PC-3 (cell line): ENCODE measurements around the gene LIPA. TPM values are rescaled to one million over a fixed set of nuclear protein-coding genes. Genes with fewer than 3 reads are reported as not detected.

Source experiments
- ATAC-seq: fragments of 200-7000 bp; cut with Tn5 transposase; 2 replicates; pipeline ENCODE4 v1.9.1; 2020; ENCODE audit warnings: mild to moderate bottlenecking, moderate library complexity
- BruUV-seq: library from RNA; stranded (reverse); fragments of 400-500 nt; replicated peaks from 2 replicates; lab custom pipeline; 2021; lab: Mats Ljungman, UMichigan
- CTCF ChIA-PET: fragments of 300-600 bp; sonication (Branson Sonifier 250); formaldehyde crosslinking; loops from one replicate; lab custom pipeline; 2022; ENCODE audit warnings: antibody characterized with exemption; lab: Charles Lee
- POLR2A ChIA-PET: fragments of 300-600 bp; sonication (Branson Sonifier 250); formaldehyde crosslinking; loops from one replicate; lab custom pipeline; 2022; ENCODE audit warnings: antibody characterized with exemption; ENCODE audit not compliant: unreplicated experiment; lab: Charles Lee
- DNase-seq: peaks from one replicate; pipeline ENCODE4 v3.0.0-alpha.2; 2015
- H2AFZ ChIP-seq: fragments of 300-600 bp; sonication (generic); 2 replicates; pipeline ENCODE4 v1.6.0; 2016; ENCODE audit warnings: antibody characterized with exemption, low read length
- H3F3A ChIP-seq: fragments of 300-600 bp; sonication (generic); one replicate; pipeline ENCODE4 v1.6.0; 2017; ENCODE audit warnings: antibody characterized with exemption, low read length, control low read depth, mild to moderate bottlenecking; ENCODE audit not compliant: unreplicated experiment
- H3K27ac ChIP-seq: fragments of 300-600 bp; sonication (generic); 2 replicates; pipeline ENCODE4 v1.5.1; 2016; ENCODE audit warnings: mild to moderate bottlenecking, low read length
- H3K27me3 ChIP-seq: fragments of 300-600 bp; sonication (generic); 2 replicates; pipeline ENCODE4 v1.6.1; 2016; ENCODE audit warnings: low read length, mixed read lengths
- H3K36me3 ChIP-seq: fragments of 300-600 bp; sonication (generic); 2 replicates; pipeline ENCODE4 v1.6.1; 2016; ENCODE audit warnings: low read depth, mixed run types, low read length, mixed read lengths
- H3K4me1 ChIP-seq: fragments of 300-600 bp; sonication (generic); 2 replicates; pipeline ENCODE4 v1.5.1; 2016; ENCODE audit warnings: low read length; ENCODE audit not compliant: insufficient read depth
- H3K4me2 ChIP-seq: fragments of 300-600 bp; sonication (generic); 2 replicates; pipeline ENCODE4 v1.6.0; 2016; ENCODE audit warnings: low read length
- H3K4me3 ChIP-seq: fragments of 300-600 bp; sonication (generic); 2 replicates; pipeline ENCODE4 v1.5.1; 2016; ENCODE audit warnings: mild to moderate bottlenecking, low read length, mixed read lengths
- H3K79me2 ChIP-seq: fragments of 300-600 bp; sonication (generic); 2 replicates; pipeline ENCODE4 v1.6.1; 2017; ENCODE audit warnings: low read length, mixed read lengths
- H3K9ac ChIP-seq: fragments of 300-600 bp; sonication (generic); 2 replicates; pipeline ENCODE4 v1.6.0; 2016; ENCODE audit warnings: mild to moderate bottlenecking, low read length
- H3K9me2 ChIP-seq: fragments of 300-600 bp; sonication (generic); replicated peaks from 2 replicates; pipeline ENCODE4 v1.6.1; 2016; ENCODE audit warnings: mixed run types, low read length, mixed read lengths
- H3K9me3 ChIP-seq: fragments of 300-600 bp; sonication (generic); 2 replicates; pipeline ENCODE4 v1.6.1; 2016; ENCODE audit warnings: low read length, mixed read lengths
- H4K20me1 ChIP-seq: fragments of 300-600 bp; sonication (generic); 2 replicates; pipeline ENCODE4 v1.6.1; 2016; ENCODE audit warnings: low read length, mixed read lengths
- EZH2 ChIP-seq: fragments of 300-600 bp; sonication (generic); IDR thresholded peaks from one replicate; pipeline ENCODE4 v1.6.1; 2017; ENCODE audit warnings: antibody characterized with exemption, mild to moderate bottlenecking, low read length; ENCODE audit not compliant: unreplicated experiment
- EZH2phosphoT487 ChIP-seq: fragments of 300-600 bp; sonication (generic); IDR thresholded peaks from 2 replicates; pipeline ENCODE4 v1.6.1; 2018; ENCODE audit warnings: mild to moderate bottlenecking, antibody characterized with exemption, low read length, borderline replicate concordance
- intact Hi-C: fragments of 100-400 bp; cut with micrococcal nuclease; formaldehyde crosslinking; loops from 2 replicates; pipeline ENCODE4 v1.9.0; 2023
- total RNA-seq: library from RNA; depleted of rRNA; stranded (reverse); fragments of >200 nt; gene quantifications from 2 replicates; pipeline ENCODE4 v1.2.3, GENCODE V29; 2014
- TF ChIP-seq, protein P1 (sequence below): fragments of 300-600 bp; sonication (generic); conservative IDR thresholded peaks from 2 replicates; pipeline ENCODE4 v1.5.1; 2017; ENCODE audit warnings: antibody characterized with exemption, low read depth, mild to moderate bottlenecking, low read length

LIPA gene
- total RNA-seq, 1 experiment from 2014 or later = 55.7 TPM

DNA sequence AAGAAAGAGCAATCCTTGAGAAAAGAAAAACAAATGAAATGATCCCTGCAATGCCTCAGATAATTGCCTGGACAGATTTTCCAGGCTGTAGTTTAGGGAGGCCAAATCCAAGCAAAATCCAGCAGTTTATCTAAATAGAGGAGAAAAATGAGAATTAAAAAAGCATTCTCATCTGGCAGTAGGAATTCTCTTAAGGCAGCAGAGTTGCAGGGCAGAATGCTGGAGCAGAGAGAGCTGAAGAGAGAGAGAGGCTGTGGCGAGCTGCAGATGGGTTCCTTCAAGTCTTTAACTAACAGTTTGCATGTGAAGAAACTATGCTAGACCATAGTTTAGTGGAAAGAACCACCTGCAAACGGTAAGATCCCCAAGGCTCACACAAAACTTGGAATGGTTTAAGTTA lies 6.0 kb upstream of the LIPA start:
- DNase-seq (no peak), ATAC-seq (no peak)
- intact Hi-C loops = loop anchor here (10.0 kb wide), 1 partner anchor 307 kb away; no protein-coding TSS in a partner anchor
- POLR2A ChIA-PET = no interaction called here
- BruUV-seq = no TSS peak
- Histone ChIP-seq H3K36me3 (no peaks in the 10 kb centered on the region), H3K4me2 (no peak overlapping the region), H2AFZ (no peak overlapping the region), H3K9ac (no peak overlapping the region), H3K27ac (no peak overlapping the region), H3K79me2 (peaks cover 8% of the 10 kb centered on the region; the same call in 1 of the 2 replicates), H3F3A (no peaks in the 10 kb centered on the region), H3K9me3 (no peaks in the 10 kb centered on the region), H4K20me1 (no peaks in the 10 kb centered on the region), H3K4me3 (no peak overlapping the region), H3K27me3 (no peaks in the 10 kb centered on the region), H3K4me1 (peaks cover 40% of the 10 kb centered on the region), H3K9me2 (no peaks in the 10 kb centered on the region)
- CTCF ChIA-PET = no interaction called here
- TF ChIP-seq EZH2 = no peak
- no peak for TF ChIP-seq EZH2phosphoT487
- TF ChIP-seq, protein P1, sequence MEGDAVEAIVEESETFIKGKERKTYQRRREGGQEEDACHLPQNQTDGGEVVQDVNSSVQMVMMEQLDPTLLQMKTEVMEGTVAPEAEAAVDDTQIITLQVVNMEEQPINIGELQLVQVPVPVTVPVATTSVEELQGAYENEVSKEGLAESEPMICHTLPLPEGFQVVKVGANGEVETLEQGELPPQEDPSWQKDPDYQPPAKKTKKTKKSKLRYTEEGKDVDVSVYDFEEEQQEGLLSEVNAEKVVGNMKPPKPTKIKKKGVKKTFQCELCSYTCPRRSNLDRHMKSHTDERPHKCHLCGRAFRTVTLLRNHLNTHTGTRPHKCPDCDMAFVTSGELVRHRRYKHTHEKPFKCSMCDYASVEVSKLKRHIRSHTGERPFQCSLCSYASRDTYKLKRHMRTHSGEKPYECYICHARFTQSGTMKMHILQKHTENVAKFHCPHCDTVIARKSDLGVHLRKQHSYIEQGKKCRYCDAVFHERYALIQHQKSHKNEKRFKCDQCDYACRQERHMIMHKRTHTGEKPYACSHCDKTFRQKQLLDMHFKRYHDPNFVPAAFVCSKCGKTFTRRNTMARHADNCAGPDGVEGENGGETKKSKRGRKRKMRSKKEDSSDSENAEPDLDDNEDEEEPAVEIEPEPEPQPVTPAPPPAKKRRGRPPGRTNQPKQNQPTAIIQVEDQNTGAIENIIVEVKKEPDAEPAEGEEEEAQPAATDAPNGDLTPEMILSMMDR = no peak

DNA sequence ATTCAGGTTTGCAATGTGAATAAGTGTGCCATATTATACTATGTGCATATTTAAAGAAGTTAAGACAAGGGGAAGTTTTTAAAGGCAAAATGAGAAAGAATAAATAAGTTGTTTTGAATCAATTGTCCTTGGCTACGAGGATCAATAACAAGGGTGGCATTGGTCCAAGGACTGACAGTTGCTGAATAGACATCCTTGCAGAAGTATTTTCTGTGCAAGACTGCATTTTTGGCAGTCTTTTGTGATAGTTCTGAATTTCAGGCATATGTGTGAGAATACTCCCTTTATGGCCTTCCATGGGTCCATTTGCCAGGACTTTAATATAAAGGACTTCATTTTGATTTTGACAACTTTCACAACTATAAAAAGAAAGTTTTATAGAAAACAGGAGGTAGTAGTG lies 5.4 kb upstream of the LIPA start:
- Histone ChIP-seq H4K20me1 (no peaks in the 10 kb centered on the region), H3K4me3 (no peak overlapping the region), H3K4me2 (no peak overlapping the region), H2AFZ (no peak overlapping the region), H3K4me1 (peaks cover 36% of the 10 kb centered on the region), H3K79me2 (peaks cover 8% of the 10 kb centered on the region; the same call in 1 of the 2 replicates), H3K27ac (no peak overlapping the region), H3K9ac (no peak overlapping the region), H3F3A (no peaks in the 10 kb centered on the region), H3K9me3 (no peaks in the 10 kb centered on the region), H3K27me3 (no peaks in the 10 kb centered on the region), H3K9me2 (no peaks in the 10 kb centered on the region), H3K36me3 (no peaks in the 10 kb centered on the region)
- no peak for ATAC-seq
- CTCF ChIA-PET = no interaction called here
- DNase-seq = no peak
- intact Hi-C loops = loop anchor here (10.0 kb wide), 1 partner anchor 308 kb away; no protein-coding TSS in a partner anchor
- POLR2A ChIA-PET = no interaction called here
- BruUV-seq = no TSS peak
- no peak for TF ChIP-seq EZH2phosphoT487
- TF ChIP-seq, protein P1 = no peak
- no peak for TF ChIP-seq EZH2

DNA sequence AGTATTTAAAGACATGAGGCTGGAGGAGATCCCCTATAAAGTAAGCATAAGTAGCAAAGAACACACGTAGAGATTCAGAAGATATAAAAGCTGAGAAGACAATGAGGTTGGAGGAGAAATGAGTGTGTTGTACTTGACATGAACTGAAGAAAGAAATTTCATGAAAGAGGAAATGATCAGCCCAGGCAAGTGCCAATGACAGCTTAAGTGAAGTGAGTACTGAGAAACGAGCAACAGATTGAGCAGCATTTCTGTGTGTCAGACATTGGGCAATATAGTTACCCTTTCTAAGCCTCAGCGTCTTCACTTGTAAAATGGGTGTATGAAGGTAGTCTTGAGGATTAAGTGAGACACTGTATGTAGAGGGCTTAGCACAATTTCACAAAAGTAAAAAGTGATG lies 4.8 kb upstream of the LIPA start:
- H3K4me1 ChIP-seq = peaks cover 30% of the 10 kb centered on the region
- H4K20me1 ChIP-seq = no peaks in the 10 kb centered on the region
- no peaks in the 10 kb centered on the region for H3F3A ChIP-seq
- ATAC-seq (no peak), DNase-seq (no peak)
- BruUV-seq = no TSS peak
- ChIA-PET POLR2A (no interaction called here), CTCF (no interaction called here)
- H3K4me2 ChIP-seq = no peak overlapping the region
- H3K4me3 ChIP-seq = no peak overlapping the region
- H3K9me2 ChIP-seq = no peaks in the 10 kb centered on the region
- no peaks in the 10 kb centered on the region for H3K36me3 ChIP-seq
- H3K79me2 ChIP-seq = peaks cover 11% of the 10 kb centered on the region
- intact Hi-C loops = loop anchor here (10.0 kb wide), 1 partner anchor 308 kb away; no protein-coding TSS in a partner anchor
- no peak for TF ChIP-seq EZH2
- TF ChIP-seq, protein P1 = no peak
- no peak for TF ChIP-seq EZH2phosphoT487
- no peak overlapping the region for H3K9ac ChIP-seq
- no peak overlapping the region for H3K27ac ChIP-seq
- H3K27me3 ChIP-seq = no peaks in the 10 kb centered on the region
- no peak overlapping the region for H2AFZ ChIP-seq
- no peaks in the 10 kb centered on the region for H3K9me3 ChIP-seq
